GM12892 (cell line): Measurements from ENCODE around the gene ZNF793.

ENCODE experiments used
- POLR2A ChIP-seq: IDR thresholded peaks from 2 replicates; pipeline ENCODE4 v1.6.1; 2011; ENCODE audit warnings: low read depth, low read length, control low read depth
- POLR2AphosphoS5 ChIP-seq: IDR thresholded peaks from 2 replicates; pipeline ENCODE4 v1.6.1; 2011; ENCODE audit warnings: low read depth, low read length, control low read depth

DNA sequence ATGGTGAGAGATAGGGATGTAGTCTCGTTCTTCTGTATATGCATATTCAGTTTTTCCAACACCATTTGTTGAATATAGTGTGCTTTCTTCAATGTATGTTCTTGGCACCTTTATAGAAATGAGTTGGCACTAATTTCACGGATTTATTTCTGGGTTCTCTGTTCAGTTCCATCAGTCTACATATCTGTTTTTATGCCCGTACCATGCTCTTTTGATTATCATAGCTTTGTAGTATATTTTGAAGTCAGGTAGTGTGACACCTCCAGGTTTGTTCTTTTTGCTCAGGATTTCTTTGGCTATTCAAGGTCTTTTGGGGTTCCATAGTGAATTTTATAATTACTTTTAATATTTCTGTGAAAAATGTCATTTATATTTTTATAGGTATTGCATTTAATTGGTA, 14.5 kb upstream of the ZNF793 start:
- TF ChIP-seq POLR2A (no peak), POLR2AphosphoS5 (no peak)
